GM23338 (cell line): Measurements from ENCODE around the gene LBX1. TPM values are rescaled to one million over a fixed set of nuclear protein-coding genes. Genes with fewer than 3 reads are reported as not detected.

Experiments
- ATAC-seq: fragments of 200-7000 bp; cut with Tn5 transposase; 3 replicates; pipeline ENCODE4 v1.9.1; 2020
- DNase-seq: peaks from one replicate; pipeline ENCODE4 v3.0.0-alpha.2; 2015; ENCODE audit warnings: low spot score
- H2AFZ ChIP-seq: fragments of 200-600 bp; sonication (generic); 2 replicates; pipeline ENCODE4 v1.8.0; 2016; ENCODE audit warnings: antibody characterized with exemption, mild to moderate bottlenecking, moderate library complexity
- H3F3A ChIP-seq: fragments of 200-600 bp; sonication (generic); replicated peaks from 2 replicates; pipeline ENCODE4 v1.8.0; 2017; ENCODE audit warnings: antibody characterized with exemption, mixed run types, low read depth
- H3K27ac ChIP-seq: fragments of 200-600 bp; sonication (generic); 2 replicates; pipeline ENCODE4 v1.6.1; 2016; ENCODE audit warnings: low read depth
- H3K27me3 ChIP-seq: fragments of 200-600 bp; sonication (generic); 2 replicates; pipeline ENCODE4 v1.8.0; 2016; ENCODE audit warnings: mild to moderate bottlenecking, mixed run types, moderate library complexity; ENCODE audit not compliant: insufficient read depth
- H3K36me3 ChIP-seq: fragments of 200-600 bp; sonication (generic); 2 replicates; pipeline ENCODE4 v1.8.0; 2016; ENCODE audit warnings: mild to moderate bottlenecking; ENCODE audit not compliant: insufficient read depth
- H3K4me1 ChIP-seq: fragments of 200-600 bp; sonication (generic); 2 replicates; pipeline ENCODE4 v1.8.0; 2016; ENCODE audit warnings: mild to moderate bottlenecking, moderate library complexity; ENCODE audit not compliant: insufficient read depth
- H3K4me2 ChIP-seq: fragments of 200-600 bp; sonication (generic); 2 replicates; pipeline ENCODE4 v1.7.1; 2017; ENCODE audit warnings: mixed run types
- H3K4me3 ChIP-seq: fragments of 200-600 bp; sonication (generic); 2 replicates; pipeline ENCODE4 v1.6.1; 2016; ENCODE audit warnings: mixed run types
- H3K79me2 ChIP-seq: fragments of 200-600 bp; sonication (generic); replicated peaks from 2 replicates; pipeline ENCODE4 v1.8.0; 2017; ENCODE audit warnings: mild to moderate bottlenecking; ENCODE audit not compliant: insufficient read depth
- H3K9me2 ChIP-seq: fragments of 200-600 bp; sonication (generic); 2 replicates; pipeline ENCODE4 v1.8.0; 2017; ENCODE audit not compliant: insufficient read depth
- H4K20me1 ChIP-seq: fragments of 200-600 bp; sonication (generic); replicated peaks from 2 replicates; pipeline ENCODE4 v1.8.0; 2017; ENCODE audit warnings: mild to moderate bottlenecking; ENCODE audit not compliant: insufficient read depth
- H3K27ac Mint-ChIP-seq: 2 replicates; pipeline ENCODE4 v1.8.0; 2020; ENCODE audit warnings: inconsistent platforms, mild to moderate bottlenecking, moderate library complexity, mixed read lengths
- H3K27me3 Mint-ChIP-seq: 3 replicates; pipeline ENCODE4 v1.8.0; 2022; ENCODE audit warnings: low read depth, mild to moderate bottlenecking, moderate library complexity, mixed read lengths, inconsistent platforms; ENCODE audit not compliant: insufficient read depth, poor library complexity
- H3K36me3 Mint-ChIP-seq: 3 replicates; pipeline ENCODE4 v1.8.0; 2021; ENCODE audit warnings: low read depth, mild to moderate bottlenecking, inconsistent platforms, moderate library complexity, mixed read lengths
- H3K4me1 Mint-ChIP-seq: 3 replicates; pipeline ENCODE4 v1.8.0; 2020; ENCODE audit warnings: mild to moderate bottlenecking, inconsistent platforms, mixed read lengths
- H3K4me3 Mint-ChIP-seq: 3 replicates; pipeline ENCODE4 v1.8.0; 2021; ENCODE audit warnings: moderate library complexity, mild to moderate bottlenecking, inconsistent platforms, mixed read lengths
- H3K9me3 Mint-ChIP-seq: 3 replicates; pipeline ENCODE4 v1.8.0; 2020; ENCODE audit warnings: moderate library complexity, mild to moderate bottlenecking, inconsistent platforms, mixed read lengths
- CREB1 ChIP-seq: fragments of 250-450 bp; sonication (Bioruptor Pico); IDR thresholded peaks from 2 replicates; pipeline ENCODE4 v1.5.0; 2020; ENCODE audit warnings: low read depth, mild to moderate bottlenecking, moderate library complexity
- ETS1 ChIP-seq: IDR thresholded peaks from 2 replicates; pipeline ENCODE4 v1.6.1; 2016; ENCODE audit warnings: antibody characterized with exemption
- EZH2 ChIP-seq: fragments of 200-600 bp; sonication (generic); IDR thresholded peaks from one replicate; pipeline ENCODE4 v1.8.0; 2017; ENCODE audit warnings: antibody characterized with exemption, mild to moderate bottlenecking, low read depth; ENCODE audit not compliant: unreplicated experiment
- EZH2phosphoT487 ChIP-seq: fragments of 200-600 bp; sonication (generic); IDR thresholded peaks from one replicate; pipeline ENCODE4 v1.8.1; 2018; ENCODE audit warnings: antibody characterized with exemption; ENCODE audit not compliant: unreplicated experiment
- ZNF331 ChIP-seq: fragments of 250-450 bp; sonication (Bioruptor Pico); IDR thresholded peaks from 2 replicates; pipeline ENCODE4 v1.5.0; 2020; ENCODE audit warnings: low read depth, mild to moderate bottlenecking, moderate library complexity
- polyA plus RNA-seq: library from polyadenylated mRNA; unstranded; fragments of >200 nt; fragmentation: Nextera tagmentation; extraction: Ambion mirVana; gene quantifications from 2 replicates; pipeline ENCODE4 v1.2.1, GENCODE V29; 2016
- total RNA-seq: library from RNA; depleted of rRNA; stranded (reverse); fragments of >200 nt; shearing (Covaris generic); gene quantifications from 2 replicates; pipeline ENCODE4 v1.2.3, GENCODE V29; 2014

LBX1 gene
- total and polyA plus RNA-seq, 2 experiments from 2014 or later, result not detected

GRCh38 chr10:101217450-101218281, 11.6 kb downstream of the LBX1 start (continued):
- TF ChIP-seq CREB1 (CRISPR knock-in tag), result peak; percentile 49; the same call in 1 of the 2 replicates

- peak; percentile 54 for DNase-seq
- Histone ChIP-seq H3K4me1 (peaks cover 26% of the 10 kb centered on the region), H3K36me3 (no peaks in the 10 kb centered on the region), H2AFZ (no peak overlapping the region), H3K4me2 (peak overlapping the region; percentile 76), H3K9me2 (no peaks in the 10 kb centered on the region), H4K20me1 (peaks cover 38% of the 10 kb centered on the region), H3F3A (0 out of 2 replicates have a peak, but pooled peaks cover 5% of the 10 kb centered on the region), H3K4me3 (peak overlapping the region; percentile 49), H3K27ac (no peak overlapping the region), H3K27me3 (peaks cover 99% of the 10 kb centered on the region), H3K79me2 (no peaks in the 10 kb centered on the region)
- peak; percentile 5; the same call in 2 of the 3 replicates for ATAC-seq
- Mint-ChIP-seq H3K36me3 (no peaks in the 10 kb centered on the region; the same call in 2 of the 3 replicates), H3K4me1 (peaks cover 29% of the 10 kb centered on the region), H3K27me3 (peaks cover 96% of the 10 kb centered on the region), H3K27ac (no peak overlapping the region), H3K4me3 (peak overlapping the region; percentile 44; the same call in 2 of the 3 replicates), H3K9me3 (no peaks in the 10 kb centered on the region)
- peak; percentile 9 for TF ChIP-seq EZH2phosphoT487
- peak; percentile 89 for TF ChIP-seq EZH2
- no peak for TF ChIP-seq ETS1
These were observed 12.2 kb downstream of the LBX1 start for GRCh38 chr10:101217044-101217425.

GRCh38 chr10:101216207-101217043, 12.8 kb downstream of the LBX1 start:
- peaks cover 99% of the 10 kb centered on the region for H3K27me3 ChIP-seq
- H4K20me1 ChIP-seq, result peaks cover 36% of the 10 kb centered on the region

More at GRCh38 chr10:101216207-101217043, 12.8 kb downstream of the LBX1 start:
- H3K4me2 ChIP-seq, result peak overlapping the region; percentile 76
- H3K36me3 ChIP-seq, result no peaks in the 10 kb centered on the region
- H3K79me2 ChIP-seq, result no peaks in the 10 kb centered on the region
- ATAC-seq (no peak; the same call in 1 of the 3 replicates), DNase-seq (peak; percentile 40)
- no peak overlapping the region for H3K27ac Mint-ChIP-seq
- H3K4me1 ChIP-seq, result peaks cover 24% of the 10 kb centered on the region
- peaks cover 96% of the 10 kb centered on the region for H3K27me3 Mint-ChIP-seq
- H3K9me3 Mint-ChIP-seq, result no peaks in the 10 kb centered on the region
- H2AFZ ChIP-seq, result no peak overlapping the region
- H3K4me3 Mint-ChIP-seq, result peak overlapping the region; percentile 44; the same call in 2 of the 3 replicates
- H3F3A ChIP-seq, result 0 out of 2 replicates have a peak, but pooled peaks cover 5% of the 10 kb centered on the region
- H3K4me1 Mint-ChIP-seq, result peaks cover 27% of the 10 kb centered on the region
- TF ChIP-seq EZH2 (peak; percentile 79), ZNF331 (no peak), CREB1 (CRISPR knock-in tag) (no peak)
- H3K27ac ChIP-seq, result no peak overlapping the region
- H3K4me3 ChIP-seq, result peak overlapping the region; percentile 49
- H3K9me2 ChIP-seq, result no peaks in the 10 kb centered on the region
- H3K36me3 Mint-ChIP-seq, result no peaks in the 10 kb centered on the region; the same call in 2 of the 3 replicates
